GM21423 (cell line): ENCODE results near the gene ZMYND10.

Experiments
- ATAC-seq: cut with Tn5 transposase; IDR thresholded peaks from one replicate; pipeline ENCODE4 v1.9.1; 2021; ENCODE audit warnings: mild to moderate bottlenecking, moderate library complexity; ENCODE audit not compliant: unreplicated experiment

Gene ZMYND10

GRCh38 chr3:50292159-50293078 is 53.1 kb downstream of the ZMYND10 start, which contains the start of gene IFRD2:
Gene IFRD2, minus strand, starts transcription at chr3:50292429. Its CDS starts 155 bp downstream, at chr3:50292274.
- ATAC-seq, result peak; percentile 91
